Cortex of kidney (tissue), 1 donor: ENCODE data around the gene UMODL1.

ENCODE experiments used
- DNase-seq: peaks from one replicate; lab custom pipeline; 2025; lab: John Stamatoyannopoulos, UW

Gene UMODL1

DNA sequence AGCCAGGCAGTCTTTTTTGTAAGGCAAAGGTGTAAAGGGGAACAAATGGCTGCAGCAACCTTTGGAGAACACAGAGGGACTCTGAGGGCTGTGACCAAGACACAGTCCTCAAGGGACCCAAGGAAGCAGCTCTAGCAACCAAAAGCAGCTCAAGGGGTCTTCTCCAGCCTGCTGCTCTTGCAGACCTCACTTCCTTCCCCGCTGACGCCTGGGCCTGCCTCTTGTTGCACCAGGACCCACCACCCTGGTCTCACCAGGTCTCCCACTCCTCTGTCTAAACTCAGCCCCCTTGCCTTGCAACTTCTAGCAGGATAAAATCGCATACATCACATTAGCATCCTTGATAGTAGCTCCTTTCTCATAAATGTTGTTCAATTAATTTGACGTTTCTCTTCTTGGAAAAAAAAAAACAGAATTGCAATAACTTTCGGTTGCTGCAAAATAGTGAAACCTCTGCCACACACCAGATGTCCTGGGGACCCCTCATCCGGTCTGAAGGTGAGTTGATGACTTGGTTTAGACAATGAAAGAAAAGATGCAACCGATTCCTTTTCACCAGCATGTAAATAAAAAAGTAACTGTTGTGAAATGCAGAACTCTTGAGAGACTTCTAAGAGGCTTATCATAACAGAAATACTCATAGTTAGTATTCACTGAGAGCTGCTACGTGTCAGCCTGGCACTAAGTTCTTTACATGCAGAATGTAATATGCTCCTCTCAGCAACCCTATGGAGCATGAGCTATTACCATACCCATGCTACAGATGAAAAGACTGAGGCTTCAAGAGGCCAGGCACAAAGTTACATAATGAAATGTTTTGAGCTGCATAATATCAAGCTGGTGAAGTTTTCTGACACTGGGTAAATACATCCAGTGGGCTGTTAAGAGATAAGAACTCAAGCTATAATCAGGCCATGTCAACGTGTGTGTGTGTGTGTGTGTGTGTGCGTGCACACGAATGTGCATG is 58.5 kb downstream of the UMODL1 start:
- DNase-seq, result no peak

DNA sequence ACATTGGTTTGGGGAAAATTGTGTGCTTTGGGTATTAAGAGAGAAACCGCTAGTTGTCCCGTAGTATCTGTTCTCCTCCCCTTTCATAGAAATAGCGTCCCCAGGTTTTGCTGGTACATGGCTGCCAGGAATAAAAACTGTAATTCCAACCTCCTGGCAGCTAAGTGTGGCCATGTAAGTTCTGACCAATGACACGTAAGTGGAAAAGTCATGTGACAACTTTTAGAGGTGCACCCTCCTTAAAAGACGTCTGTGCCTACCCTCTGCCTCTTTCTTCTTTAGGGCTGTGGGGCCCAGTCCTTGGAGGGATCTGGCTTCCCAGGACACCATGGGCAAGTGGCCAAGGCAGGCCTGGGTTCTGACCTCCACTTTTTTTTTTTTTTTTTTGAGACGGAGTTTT is 59.3 kb downstream of the UMODL1 start:
- DNase-seq, result no peak

DNA sequence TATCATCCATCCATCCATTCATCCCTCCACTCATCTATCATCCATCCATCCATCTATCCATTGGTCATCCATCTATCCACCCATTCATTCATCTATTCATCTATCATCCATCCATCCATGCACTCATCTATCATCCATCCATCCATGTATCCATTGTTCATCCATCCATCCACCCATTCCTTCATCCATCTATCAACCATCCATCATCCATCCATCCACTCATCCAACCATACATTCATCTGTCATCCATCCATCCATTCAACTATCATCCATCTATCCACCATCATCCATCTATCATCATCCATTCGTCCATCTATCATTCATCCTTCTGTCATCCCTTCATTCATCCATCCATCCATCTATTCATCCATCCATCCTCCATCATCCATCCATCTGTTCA is 61.1 kb downstream of the UMODL1 start:
- DNase-seq, result no peak

DNA sequence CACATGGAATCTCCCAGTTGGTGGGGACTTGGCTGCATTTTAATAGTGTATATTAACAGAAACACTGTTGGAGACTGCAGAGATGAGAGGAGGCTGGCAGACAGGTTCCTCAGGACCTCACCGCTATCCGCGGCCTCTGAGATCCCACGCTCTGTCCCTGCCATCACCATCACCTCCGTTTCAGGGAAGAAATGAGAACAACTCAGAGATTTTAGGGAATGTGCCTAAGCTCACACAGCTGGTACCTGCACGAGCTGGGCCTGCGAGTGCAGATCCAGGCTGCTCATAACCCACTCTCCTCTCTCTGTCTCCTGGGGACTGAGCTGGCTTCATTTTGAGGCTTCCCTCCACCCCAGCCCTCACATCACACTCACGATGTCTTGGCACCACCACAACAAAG is 62.0 kb downstream of the UMODL1 start:
- no peak for DNase-seq

DNA sequence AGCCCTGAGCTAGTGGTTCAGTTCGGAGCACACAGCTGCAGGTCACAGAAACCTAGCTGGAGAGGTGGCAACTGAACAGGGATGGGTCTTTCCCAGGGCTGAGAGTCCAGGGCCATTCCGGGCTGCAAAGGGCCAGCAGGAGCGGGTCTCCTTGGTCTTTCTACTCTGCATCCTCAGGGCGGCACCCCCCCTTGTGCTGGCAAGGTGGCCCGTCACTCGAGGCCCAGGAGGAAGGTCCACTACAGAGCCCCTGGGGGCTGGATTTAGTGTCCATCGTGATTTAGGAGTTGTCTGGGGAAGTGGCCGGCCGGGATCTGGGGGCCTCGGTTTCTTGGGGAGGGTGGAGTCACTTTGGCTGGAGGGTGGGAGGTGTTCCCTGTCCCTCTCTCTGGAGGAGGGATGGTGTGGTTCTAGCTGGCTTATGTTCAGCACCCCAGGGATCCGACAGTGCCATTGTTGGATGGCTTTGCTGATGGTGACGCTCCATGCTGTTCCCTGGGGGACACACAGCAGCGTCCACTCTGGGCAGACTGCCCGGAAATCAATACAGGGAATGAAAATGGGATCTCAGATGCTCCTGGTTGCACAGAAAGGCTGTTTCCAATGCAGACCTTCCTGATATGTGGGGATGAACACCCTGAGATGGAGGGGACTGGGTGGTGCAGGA is 64.4 kb downstream of the UMODL1 start:
- DNase-seq, result no peak

DNA sequence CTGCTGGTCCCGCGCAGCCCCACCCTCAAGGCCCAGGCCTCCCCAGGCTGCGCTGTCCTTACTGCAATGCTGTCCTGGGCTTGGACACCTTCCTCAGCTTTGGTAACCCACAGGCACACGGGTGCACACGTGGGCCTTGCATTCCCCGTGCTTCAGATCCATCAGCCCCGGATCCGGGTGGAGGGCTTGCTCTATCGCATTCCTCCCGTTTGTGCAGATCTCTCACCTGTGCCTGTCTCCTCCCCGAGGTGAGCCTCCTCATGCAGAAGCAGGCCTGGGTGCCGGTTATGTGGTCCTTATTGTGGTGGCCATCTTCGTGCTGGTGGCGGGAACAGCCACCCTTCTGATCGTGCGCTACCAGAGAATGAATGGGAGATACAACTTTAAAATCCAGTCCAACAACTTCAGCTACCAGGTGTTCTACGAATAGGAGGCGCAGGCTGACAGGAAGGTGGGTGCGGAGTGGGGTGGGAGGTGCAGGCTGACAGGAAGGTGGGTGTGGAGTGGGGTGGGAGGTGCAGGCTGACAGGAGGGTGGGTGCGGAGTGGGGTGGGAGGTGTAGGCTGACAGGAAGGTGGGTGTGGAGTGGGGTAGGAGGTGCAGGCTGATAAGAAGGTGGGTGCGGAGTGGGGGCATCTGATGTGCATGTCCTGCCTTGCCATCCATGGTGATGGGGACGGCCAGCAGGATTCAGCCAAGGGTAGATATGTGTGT is 66.2 kb downstream of the UMODL1 start:
- DNase-seq, result no peak

DNA sequence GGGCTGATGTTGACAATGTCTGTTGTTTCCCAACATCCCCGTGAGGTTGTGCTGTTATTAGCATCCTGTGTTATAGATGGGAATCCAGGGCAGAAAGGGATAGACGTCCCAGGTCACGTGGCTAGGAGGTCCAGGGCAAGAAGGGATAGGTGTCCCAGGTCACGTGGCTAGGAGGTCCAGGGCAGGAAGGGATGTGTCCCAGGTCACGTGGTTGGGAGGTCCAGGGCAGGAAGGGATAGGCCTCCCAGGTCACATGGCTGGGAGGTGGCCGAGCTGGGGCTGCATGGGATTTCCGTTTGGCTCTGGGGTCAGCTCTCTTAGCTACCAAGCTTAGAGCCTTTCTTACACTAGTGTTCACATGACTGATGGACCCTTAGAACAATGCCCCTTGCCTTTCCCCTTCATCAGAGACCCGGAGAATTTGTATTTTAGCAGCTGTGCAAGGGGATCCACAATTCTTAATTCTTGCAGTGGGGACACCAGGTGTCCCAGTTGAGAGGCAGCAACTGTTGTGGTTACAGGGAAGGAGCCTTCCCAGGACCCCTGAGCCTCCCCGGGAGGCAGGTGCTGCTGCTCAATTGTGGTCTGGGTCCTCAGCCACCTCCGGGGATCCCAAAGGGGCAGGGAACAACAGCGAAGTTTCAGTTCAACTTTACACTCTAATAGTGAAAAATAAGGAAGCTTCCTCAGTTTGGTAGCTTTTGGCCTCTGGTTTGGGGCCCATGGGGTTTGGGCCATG is 69.2 kb downstream of the UMODL1 start:
- no peak for DNase-seq

DNA sequence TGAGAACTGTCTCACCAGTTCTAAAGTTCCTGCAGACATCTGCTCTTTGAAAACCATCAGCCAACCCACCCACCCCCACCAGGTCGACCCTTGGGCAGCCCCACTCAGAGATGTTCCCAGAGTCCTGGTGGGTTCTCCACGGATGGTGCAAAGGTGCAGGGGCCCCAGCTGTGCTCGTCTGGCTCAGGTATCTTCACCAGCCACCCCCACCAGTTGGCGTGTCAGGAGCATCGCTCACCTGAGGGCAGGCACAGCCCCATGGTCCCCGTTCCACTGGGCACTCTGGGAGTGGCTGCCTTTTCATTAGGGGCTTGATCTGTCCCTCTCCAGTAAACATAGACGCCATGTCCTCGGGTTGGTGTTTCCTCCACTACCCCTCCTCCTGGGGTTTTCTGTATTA is 70.5 kb downstream of the UMODL1 start:
- DNase-seq, result no peak

DNA sequence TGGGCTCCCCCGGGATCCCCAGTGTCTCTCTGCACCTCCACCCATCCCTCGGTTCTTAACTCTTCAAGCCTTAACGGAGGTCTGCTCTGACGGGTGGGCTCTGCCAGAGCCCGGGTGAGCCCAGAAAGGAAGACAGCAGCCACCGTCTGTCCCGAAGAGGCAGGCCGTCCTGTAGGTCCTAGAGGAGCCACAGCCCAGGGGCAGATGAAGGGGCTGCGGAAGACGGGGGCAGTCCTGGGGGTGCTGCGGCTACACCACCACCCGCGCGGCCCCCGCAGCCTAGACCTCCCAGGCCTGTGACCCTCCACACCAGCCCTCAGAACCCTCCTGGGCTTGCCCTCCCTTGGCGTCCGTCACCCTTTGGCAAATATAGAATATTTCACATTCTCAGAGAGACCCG is 71.0 kb downstream of the UMODL1 start:
- DNase-seq, result no peak

DNA sequence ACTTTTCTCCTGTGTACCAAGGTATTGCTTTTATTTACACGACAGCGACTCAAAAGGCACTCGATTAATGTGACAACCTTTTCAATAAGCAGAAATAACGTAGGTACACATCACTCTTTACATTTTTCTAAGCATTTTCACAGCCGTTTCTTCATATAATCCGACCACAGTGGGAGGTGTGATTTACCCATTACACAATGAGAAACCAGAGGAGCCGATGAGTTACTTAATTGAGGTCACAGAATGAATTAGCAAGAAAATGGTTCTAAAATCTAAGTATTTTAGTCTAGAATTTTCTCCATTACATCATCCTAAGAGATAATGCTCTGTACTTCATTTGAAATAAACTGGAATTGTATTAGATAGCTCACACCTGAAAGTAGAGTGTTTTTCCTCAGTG is 71.5 kb downstream of the UMODL1 start:
- DNase-seq, result no peak

DNA sequence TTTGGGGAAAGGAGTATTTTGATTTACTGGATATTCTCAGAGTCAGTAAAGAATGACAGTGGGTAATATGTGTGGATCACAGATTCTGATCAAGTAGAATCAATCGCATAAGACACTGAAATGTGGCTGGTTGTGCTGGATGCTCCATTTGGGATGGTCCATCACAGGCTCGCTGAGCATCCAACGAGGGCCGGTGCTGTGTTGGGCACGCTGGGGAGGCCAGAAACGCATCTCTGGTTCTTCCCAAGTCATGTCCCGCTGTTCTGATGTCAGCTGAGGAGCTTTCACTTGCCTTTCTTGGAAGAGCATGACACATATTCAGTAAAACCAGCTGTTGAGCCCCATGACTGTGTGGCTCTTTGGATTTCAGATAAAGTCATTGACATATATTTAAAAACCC is 72.0 kb downstream of the UMODL1 start:
- DNase-seq, result no peak

DNA sequence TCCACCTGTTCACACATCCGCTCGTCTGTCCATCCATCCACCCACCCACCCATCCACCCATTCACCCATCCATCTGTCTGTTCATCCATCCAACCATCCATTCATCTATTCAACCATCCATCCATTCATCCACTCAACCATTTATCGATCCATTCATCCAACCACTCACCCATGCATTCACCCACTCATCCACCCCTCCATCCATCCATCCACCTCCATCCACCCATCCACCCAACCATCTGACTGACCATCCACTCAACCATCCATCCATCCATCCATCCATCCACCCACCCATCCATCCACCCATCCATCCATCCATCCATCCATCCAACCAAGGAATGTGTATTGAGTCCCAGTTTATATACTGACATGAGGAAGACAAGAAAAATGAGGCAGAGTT is 73.1 kb downstream of the UMODL1 start:
- DNase-seq, result no peak

DNA sequence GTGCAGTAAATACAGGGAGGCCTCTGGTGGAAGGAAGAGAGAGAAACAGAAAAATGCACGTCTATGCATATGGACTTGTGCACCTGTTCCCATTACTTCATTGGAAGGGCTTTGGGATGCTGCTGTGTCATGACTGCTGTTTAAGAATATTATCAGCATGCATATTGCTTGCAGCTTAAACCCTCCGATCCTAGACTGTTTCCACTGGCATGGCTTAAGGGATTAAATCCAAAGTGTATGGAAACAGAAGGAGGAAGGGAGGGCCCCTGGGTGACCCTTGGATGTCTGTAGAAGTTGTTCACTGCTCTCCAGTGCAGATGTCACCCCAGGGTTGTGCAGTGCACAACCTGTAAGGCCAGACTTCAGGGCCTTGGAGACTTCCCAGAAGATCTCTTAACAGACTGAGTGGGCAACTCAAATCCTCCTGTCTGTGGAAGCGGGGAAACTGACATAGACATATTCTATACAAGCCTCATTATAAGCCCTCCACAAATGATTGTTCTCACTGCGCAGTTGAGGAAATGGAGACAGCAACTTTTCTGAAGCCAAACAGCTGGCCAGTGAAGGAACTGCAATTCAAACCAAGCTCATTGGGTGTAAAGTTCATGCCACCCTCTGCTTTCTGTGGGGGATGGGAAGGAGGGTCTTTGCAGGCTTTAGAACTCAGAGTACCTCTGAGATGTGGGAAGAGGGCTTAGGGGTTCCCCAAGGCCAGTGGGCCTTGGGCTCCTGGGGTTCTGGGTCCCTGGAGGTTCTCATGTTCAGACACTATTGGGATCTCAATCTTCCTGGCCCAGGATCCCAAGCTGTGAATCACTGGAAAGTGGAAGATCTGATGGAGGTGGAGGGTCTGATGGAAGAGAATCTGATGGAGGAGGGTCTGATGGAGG is 73.8 kb downstream of the UMODL1 start:
- DNase-seq, result no peak

DNA sequence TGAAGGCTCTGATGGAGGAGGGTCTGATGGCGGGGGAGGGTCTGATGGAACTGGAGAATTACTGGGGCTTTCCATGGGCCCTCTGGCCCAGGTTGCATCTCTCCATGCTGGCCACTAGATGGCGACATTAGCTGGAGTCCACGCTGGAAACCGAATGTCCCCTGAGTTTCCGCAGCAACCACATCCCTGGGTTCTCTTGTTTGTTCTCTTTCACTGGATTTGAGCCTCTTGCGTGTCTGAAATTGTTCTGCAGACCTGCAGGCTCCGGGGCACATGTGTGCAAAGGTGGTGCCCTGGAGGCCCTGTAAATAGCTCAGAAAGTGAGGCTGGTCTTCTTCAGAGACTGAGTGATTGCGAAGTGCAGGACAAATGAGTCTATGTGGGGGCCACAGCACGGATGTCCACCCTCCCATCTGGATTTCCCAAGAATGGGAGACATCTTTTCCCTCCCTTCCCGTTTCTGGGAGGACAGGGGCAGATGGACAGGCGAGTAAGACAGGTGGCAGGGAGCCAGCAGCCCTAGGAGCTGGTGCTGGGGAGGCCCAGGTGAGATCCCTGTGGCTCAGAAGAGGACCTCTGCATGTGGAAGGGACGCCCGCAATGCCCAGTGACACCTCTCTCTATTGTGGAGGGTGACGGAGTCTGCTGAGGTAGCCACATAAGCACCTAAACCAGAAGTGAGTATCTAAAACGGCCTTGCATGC is 74.6 kb downstream of the UMODL1 start:
- DNase-seq, result no peak

DNA sequence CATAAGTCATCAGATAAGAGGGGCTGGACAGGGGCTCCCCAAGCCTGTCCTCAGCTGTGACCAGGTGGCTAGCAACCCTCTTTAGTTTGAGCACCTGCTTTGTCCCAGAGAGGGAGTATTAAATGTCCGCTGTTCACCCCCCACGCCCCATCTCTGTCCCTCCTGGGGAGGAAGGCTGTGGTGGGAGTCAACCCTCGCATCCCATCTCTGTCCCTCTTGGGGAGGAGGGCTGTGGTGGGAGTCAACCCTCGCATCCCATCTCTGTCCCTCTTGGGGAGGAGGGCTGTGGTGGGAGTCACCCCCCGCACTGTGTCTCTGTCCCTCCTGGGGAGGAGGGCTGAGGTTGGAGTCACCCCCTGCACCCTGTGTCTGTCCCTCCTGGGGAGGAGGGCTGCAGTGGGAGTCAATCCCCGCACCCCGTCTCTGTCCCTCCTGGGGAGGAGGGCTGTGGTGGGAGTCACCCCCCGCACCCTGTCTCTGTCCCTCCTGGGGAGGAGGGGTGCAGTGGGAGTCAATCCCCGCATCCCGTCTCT is 75.2 kb downstream of the UMODL1 start:
- no peak for DNase-seq

DNA sequence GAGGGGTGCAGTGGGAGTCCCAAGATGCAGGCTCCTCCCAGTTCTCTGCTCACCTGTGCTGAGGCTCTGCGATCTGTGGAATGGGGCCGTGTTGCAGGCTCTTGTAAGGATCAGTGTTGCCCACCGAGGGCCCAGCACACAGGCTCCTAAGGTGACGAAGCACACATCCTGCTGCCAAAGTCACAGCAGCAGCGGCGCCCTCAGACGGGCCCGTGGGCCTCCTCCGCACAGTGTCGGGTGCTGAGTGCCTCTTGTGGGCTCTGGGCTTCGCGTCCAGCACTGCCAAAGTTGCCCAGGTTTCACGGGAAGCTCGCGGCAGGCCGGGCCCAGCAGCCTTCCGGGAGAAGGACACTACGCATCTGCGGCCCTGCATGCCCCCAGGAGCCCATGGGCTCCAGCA is 75.7 kb downstream of the UMODL1 start:
- DNase-seq, result no peak

DNA sequence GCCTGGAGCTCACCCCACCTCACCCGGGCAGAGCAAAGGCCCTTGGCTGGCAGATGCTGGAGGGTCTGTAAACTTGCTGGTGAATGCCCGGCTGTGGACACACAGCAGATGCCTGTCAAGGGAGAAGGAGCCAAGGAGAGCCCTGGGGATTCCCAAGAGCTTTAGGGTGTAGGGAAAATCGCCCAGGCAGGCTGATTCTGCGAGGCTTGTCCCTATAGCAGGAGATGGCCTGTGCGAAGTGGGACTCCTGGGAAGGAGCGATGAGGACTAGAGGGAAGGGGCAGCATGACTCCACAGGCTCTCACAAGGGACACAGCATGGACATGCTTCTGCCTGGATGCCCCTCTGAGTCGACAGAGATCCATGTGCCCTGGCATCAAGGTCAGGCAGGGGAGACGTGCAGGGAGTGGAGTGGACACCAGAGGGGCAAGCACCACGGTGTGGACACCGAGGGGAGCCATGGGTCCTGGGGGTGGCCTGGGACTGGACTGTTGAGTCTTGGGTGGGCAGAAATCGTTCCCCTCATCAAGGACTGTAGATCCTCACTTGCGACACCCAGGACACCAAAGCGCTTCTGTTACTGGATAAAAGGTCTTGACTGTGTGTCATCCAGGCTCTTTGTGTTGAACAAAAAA is 76.4 kb downstream of the UMODL1 start:
- DNase-seq, result no peak

DNA sequence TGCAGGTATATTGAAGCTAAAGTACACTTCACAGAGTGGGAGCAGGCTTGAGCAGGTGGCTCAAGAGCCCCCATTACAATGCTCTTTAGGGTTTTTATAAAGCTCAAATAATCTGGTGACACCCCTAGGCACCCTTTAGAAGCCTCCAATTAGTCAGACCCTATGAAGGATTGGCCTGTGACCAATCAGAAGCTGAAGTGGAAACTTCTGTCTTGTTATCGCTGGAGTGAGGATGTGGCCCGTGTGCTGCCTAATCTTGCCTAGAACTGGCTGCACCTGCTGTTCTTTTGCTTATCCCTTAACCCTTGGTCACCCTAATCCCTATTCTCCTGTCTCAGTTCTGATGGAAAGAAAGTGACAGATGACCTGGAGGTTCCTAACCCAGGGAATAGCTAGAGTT is 77.0 kb downstream of the UMODL1 start:
- DNase-seq, result no peak

DNA sequence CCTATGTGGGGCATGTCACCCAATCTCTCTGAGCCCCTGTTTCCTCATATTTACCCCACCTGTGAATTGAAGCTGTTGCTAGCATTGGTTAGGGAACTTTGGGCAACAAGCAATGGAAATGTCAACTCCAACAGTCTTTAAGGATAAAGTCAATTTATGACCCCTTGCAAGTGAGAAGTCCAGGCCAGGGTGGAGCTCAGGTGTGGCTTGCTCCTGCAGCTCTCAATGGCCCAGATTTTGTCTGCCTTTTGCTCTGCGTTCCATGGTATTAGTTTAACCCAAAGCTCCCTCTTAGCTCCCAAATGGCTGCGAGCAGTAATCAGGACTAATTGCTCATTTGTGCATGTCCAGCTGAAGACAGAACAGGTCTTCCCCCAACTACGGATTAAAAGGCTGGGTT is 77.5 kb downstream of the UMODL1 start:
- no peak for DNase-seq
